Measurements from ENCODE around the gene CDH2. TPM values are rescaled to one million over a fixed set of nuclear protein-coding genes. Genes with fewer than 3 reads are reported as not detected.

Gene CDH2
- polyA plus RNA-seq, 1 donor (not counting 4 experiments of a cell fraction or from before 2014, with no cell fraction given): 0.46 TPM

DNA sequence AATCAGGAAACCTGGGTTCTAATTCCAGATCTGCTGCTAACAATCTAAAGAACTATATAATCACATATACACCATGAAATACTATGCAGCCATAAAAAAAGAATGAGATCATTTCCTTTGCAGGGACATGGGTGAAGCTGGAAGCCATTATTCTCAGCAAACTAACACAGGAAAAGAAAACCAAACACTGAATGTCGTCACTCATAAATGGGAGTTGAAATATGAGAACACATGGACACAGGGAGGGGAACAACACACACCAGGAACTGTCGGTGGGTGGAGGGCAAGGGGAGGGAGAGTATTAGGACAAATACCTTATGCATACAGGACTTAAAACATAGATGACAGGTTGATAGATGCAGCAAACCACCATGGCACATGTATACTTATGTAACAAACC, 33.2 kb downstream of the CDH2 start:
- no peak overlapping the region for H3K4me2 ChIP-seq (ENCODE audit: control insufficient read depth, extremely low read depth, insufficient read depth, low read depth, low read length)
- no peaks in the 10 kb centered on the region for H3K9me3 ChIP-seq (ENCODE audit: control insufficient read depth, low read depth, low read length)
- FAIRE-seq: no peak
- no peak overlapping the region for H3K4me3 ChIP-seq (ENCODE audit: control insufficient read depth in 2 of 3, extremely low read depth in 1 of 3, insufficient read depth in 2 of 3, low read depth in 1 of 3, low read length in 3 of 3)
- no peaks in the 10 kb centered on the region for H3K27me3 ChIP-seq (ENCODE audit: control insufficient read depth, extremely low read depth, insufficient read depth, low read length)
- H3K27ac ChIP-seq (ENCODE audit: control insufficient read depth, insufficient read depth, low read length): no peak overlapping the region
- H3K36me3 ChIP-seq (ENCODE audit: control insufficient read depth in 2 of 2, extremely low read depth in 1 of 2, insufficient read depth in 2 of 2, low read length in 2 of 2): no peaks in the 10 kb centered on the region
- dilution Hi-C loops (cut with MboI; ENCODE audit: extremely low pct_ligation_motif_present, low sequenced_read_pairs): no loop called here
- TF ChIP-seq, protein P1, sequence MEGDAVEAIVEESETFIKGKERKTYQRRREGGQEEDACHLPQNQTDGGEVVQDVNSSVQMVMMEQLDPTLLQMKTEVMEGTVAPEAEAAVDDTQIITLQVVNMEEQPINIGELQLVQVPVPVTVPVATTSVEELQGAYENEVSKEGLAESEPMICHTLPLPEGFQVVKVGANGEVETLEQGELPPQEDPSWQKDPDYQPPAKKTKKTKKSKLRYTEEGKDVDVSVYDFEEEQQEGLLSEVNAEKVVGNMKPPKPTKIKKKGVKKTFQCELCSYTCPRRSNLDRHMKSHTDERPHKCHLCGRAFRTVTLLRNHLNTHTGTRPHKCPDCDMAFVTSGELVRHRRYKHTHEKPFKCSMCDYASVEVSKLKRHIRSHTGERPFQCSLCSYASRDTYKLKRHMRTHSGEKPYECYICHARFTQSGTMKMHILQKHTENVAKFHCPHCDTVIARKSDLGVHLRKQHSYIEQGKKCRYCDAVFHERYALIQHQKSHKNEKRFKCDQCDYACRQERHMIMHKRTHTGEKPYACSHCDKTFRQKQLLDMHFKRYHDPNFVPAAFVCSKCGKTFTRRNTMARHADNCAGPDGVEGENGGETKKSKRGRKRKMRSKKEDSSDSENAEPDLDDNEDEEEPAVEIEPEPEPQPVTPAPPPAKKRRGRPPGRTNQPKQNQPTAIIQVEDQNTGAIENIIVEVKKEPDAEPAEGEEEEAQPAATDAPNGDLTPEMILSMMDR (optimal IDR thresholded peaks at IDR 0.05 in 1 of 3, IDR thresholded peaks at IDR 0.05 in 1 of 3, conservative IDR thresholded peaks at IDR 0.05 in 1 of 3; ENCODE audit: extremely low read depth in 1 of 3, insufficient read depth in 2 of 3, low read length in 3 of 3): no peak
- no peak for TF ChIP-seq EZH2 (IDR thresholded peaks at IDR 0.05; ENCODE audit: low read length)
- no peaks in the 10 kb centered on the region for H3K79me2 ChIP-seq (ENCODE audit: control insufficient read depth, insufficient read depth, low read length)
- no peaks in the 10 kb centered on the region for H3K9me1 ChIP-seq (ENCODE audit: control insufficient read depth, extremely low read depth, insufficient read depth, low read length)
- DNase-seq (ENCODE audit: low read depth, low spot score): no peak
- H4K20me1 ChIP-seq (ENCODE audit: control insufficient read depth, extremely low read depth, insufficient read depth, low read length): no peaks in the 10 kb centered on the region
- H3K4me1 ChIP-seq (ENCODE audit: control insufficient read depth, extremely low read depth, insufficient read depth, low read length): no peaks in the 10 kb centered on the region
- no peak overlapping the region for H2AFZ ChIP-seq (ENCODE audit: control insufficient read depth, low read length)
- no peak overlapping the region for H3K9ac ChIP-seq (ENCODE audit: control insufficient read depth, extremely low read depth, insufficient read depth, low read length)

GRCh38 chr18:28138816-28139215, 38.1 kb downstream of the CDH2 start:
- H3K27me3 ChIP-seq (ENCODE audit: control insufficient read depth, extremely low read depth, insufficient read depth, low read length): no peaks in the 10 kb centered on the region
- H3K9ac ChIP-seq (ENCODE audit: control insufficient read depth, extremely low read depth, insufficient read depth, low read length): no peak overlapping the region
- no peaks in the 10 kb centered on the region for H3K9me1 ChIP-seq (ENCODE audit: control insufficient read depth, extremely low read depth, insufficient read depth, low read length)
- FAIRE-seq: no peak
- dilution Hi-C loops (cut with MboI; ENCODE audit: extremely low pct_ligation_motif_present, low sequenced_read_pairs): no loop called here
- no peak overlapping the region for H3K4me2 ChIP-seq (ENCODE audit: control insufficient read depth, extremely low read depth, insufficient read depth, low read depth, low read length)
- no peak overlapping the region for H2AFZ ChIP-seq (ENCODE audit: control insufficient read depth, low read length)
- no peak overlapping the region for H3K4me3 ChIP-seq (ENCODE audit: control insufficient read depth in 2 of 3, extremely low read depth in 1 of 3, insufficient read depth in 2 of 3, low read depth in 1 of 3, low read length in 3 of 3)
- H3K4me1 ChIP-seq (ENCODE audit: control insufficient read depth, extremely low read depth, insufficient read depth, low read length): no peaks in the 10 kb centered on the region
- no peaks in the 10 kb centered on the region for H3K79me2 ChIP-seq (ENCODE audit: control insufficient read depth, insufficient read depth, low read length)
- H3K36me3 ChIP-seq (ENCODE audit: control insufficient read depth in 2 of 2, extremely low read depth in 1 of 2, insufficient read depth in 2 of 2, low read length in 2 of 2): no peaks in the 10 kb centered on the region
- no peak overlapping the region for H3K27ac ChIP-seq (ENCODE audit: control insufficient read depth, insufficient read depth, low read length)
- no peak for DNase-seq (ENCODE audit: low read depth, low spot score)
- H3K9me3 ChIP-seq (ENCODE audit: control insufficient read depth, low read depth, low read length): no peaks in the 10 kb centered on the region
- no peak for TF ChIP-seq EZH2 (IDR thresholded peaks at IDR 0.05; ENCODE audit: low read length)
- TF ChIP-seq, protein P1 (optimal IDR thresholded peaks at IDR 0.05 in 1 of 3, IDR thresholded peaks at IDR 0.05 in 1 of 3, conservative IDR thresholded peaks at IDR 0.05 in 1 of 3; ENCODE audit: extremely low read depth in 1 of 3, insufficient read depth in 2 of 3, low read length in 3 of 3): no peak
- no peaks in the 10 kb centered on the region for H4K20me1 ChIP-seq (ENCODE audit: control insufficient read depth, extremely low read depth, insufficient read depth, low read length)

Data from keratinocyte (primary cell).